ENCODE data around the gene PDAP1. TPM values are rescaled to one million over a fixed set of nuclear protein-coding genes. Genes with fewer than 3 reads are reported as not detected.

Gene PDAP1
- total and polyA plus RNA-seq, 10 of the 15 experiments (the other 5 are each of a cell fraction or from before 2014, with no cell fraction given) = 6.6 to 200 (median 87.7) TPM

- TF ChIP-seq TCF3 (IDR thresholded peaks at IDR 0.05; ENCODE audit: borderline replicate concordance, insufficient read depth, low read depth, low read length) = peak; percentile 60; the same call in 1 of the 2 replicates
- TF ChIP-seq ZBTB33 (IDR thresholded peaks at IDR 0.05) = peak; percentile 75; the same call in 1 of the 2 replicates
- TF ChIP-seq ZBED1 (IDR thresholded peaks at IDR 0.05; ENCODE audit: borderline replicate concordance) = peak; percentile 41; the same call in 1 of the 2 replicates
- peak; percentile 45; the same call in 1 of the 2 replicates for TF ChIP-seq SPI1 (IDR thresholded peaks at IDR 0.05; ENCODE audit: borderline replicate concordance, insufficient read depth, low read depth, low read length)
- TF ChIP-seq TBL1XR1 (IDR thresholded peaks at IDR 0.05; ENCODE audit: low read depth, low read length) = no peak
- TF ChIP-seq ELK1 (IDR thresholded peaks at IDR 0.05; ENCODE audit: low read depth, low read length) = peak; percentile 94
- TF ChIP-seq ZZZ3 (IDR thresholded peaks at IDR 0.05; ENCODE audit: control insufficient read depth, insufficient read length, low read depth) = no peak
- TF ChIP-seq HCFC1 (IDR thresholded peaks at IDR 0.05; ENCODE audit: low read length) = peak; percentile 74
- TF ChIP-seq JUNB (IDR thresholded peaks at IDR 0.05) = peak; percentile 17; the same call in 1 of the 2 replicates
- peak; percentile 92 for TF ChIP-seq RB1 (IDR thresholded peaks at IDR 0.05; ENCODE audit: borderline replicate concordance)
- peak; percentile 40 to 61; a peak in 3 of 4 replicates for TF ChIP-seq BHLHE40 (IDR thresholded peaks at IDR 0.05; ENCODE audit: borderline replicate concordance in 1 of 2, low read depth in 2 of 2, low read length in 1 of 2)
- TF ChIP-seq RUNX3 (IDR thresholded peaks at IDR 0.05; ENCODE audit: low read length) = peak; percentile 73
- TF ChIP-seq MTA2 (IDR thresholded peaks at IDR 0.05; ENCODE audit: low read depth) = peak; percentile 27; the same call in 1 of the 2 replicates
- no peak for TF ChIP-seq ZBTB11 (CRISPR knock-in tag; IDR thresholded peaks at IDR 0.05)
- no peak for TF ChIP-seq SIX5 (IDR thresholded peaks at IDR 0.05; ENCODE audit: low read depth, low read length, severe bottlenecking)
- TF ChIP-seq BCLAF1 (IDR thresholded peaks at IDR 0.05) = no peak
- TF ChIP-seq IKZF1 (conservative IDR thresholded peaks at IDR 0.05) = peak; percentile 93
- TF ChIP-seq ATF2 (IDR thresholded peaks at IDR 0.05; ENCODE audit: low read length) = peak; percentile 99
Observed at GRCh38 chr7:99408379-99409191, at the start of gene PDAP1, which contains the start of gene BUD31 (continued).
